B cell (primary cell): ENCODE data around the gene OCLN. TPM values are rescaled to one million over a fixed set of nuclear protein-coding genes. Genes with fewer than 3 reads are reported as not detected.

Source experiments
- ATAC-seq: fragments of 200-7000 bp; cut with Tn5 transposase; one replicate; pipeline ENCODE4 v1.10.0; 2021; ENCODE audit warnings: low read depth, mild to moderate bottlenecking, moderate number of reproducible peaks, moderate library complexity
- CTCF ChIA-PET: fragments of 350-600 bp; sonication (Branson Sonifier 250); formaldehyde crosslinking; loops from one replicate; lab custom pipeline; 2021; ENCODE audit warnings: antibody characterized with exemption, inconsistent platforms; lab: Charles Lee
- POLR2A ChIA-PET: fragments of 350-600 bp; sonication (Branson Sonifier 250); formaldehyde crosslinking; loops from one replicate; lab custom pipeline; 2021; ENCODE audit warnings: antibody characterized with exemption; lab: Charles Lee
- DNase-seq: peaks from one replicate; pipeline ENCODE4 v3.0.0; 2013
- H2AFZ ChIP-seq: 2 replicates; pipeline ENCODE4 v1.6.1; 2012; ENCODE audit warnings: mild to moderate bottlenecking, low read depth, low read length; ENCODE audit not compliant: insufficient read depth, poor library complexity, severe bottlenecking
- H3K27ac ChIP-seq, 2 donors: 1 replicate in 1 of 2; 2 replicates in 1 of 2; pipeline ENCODE4 v1.5.1; 2012 to 2013; ENCODE audit warnings: low read length in 2 of 2, mild to moderate bottlenecking in 2 of 2, moderate library complexity in 1 of 2
- H3K27me3 ChIP-seq, 4 experiments: fragments of 200-600 bp in 1 of 4; sonication (generic) in 1 of 4; replicated peaks in 1 of 4; 1 replicate in 2 of 4; 2 replicates in 2 of 4; pipeline versions ENCODE4 v1.6.1 to v1.7.0; 2013 to 2016; ENCODE audit warnings: low read length in 3 of 4, mild to moderate bottlenecking in 2 of 4, mixed read lengths in 1 of 4, moderate library complexity in 1 of 4; ENCODE audit not compliant: insufficient read depth in 4 of 4, control insufficient read depth in 3 of 4; ENCODE audit errors: control extremely low read depth in 1 of 4
- H3K36me3 ChIP-seq, 2 experiments: replicated peaks in 1 of 2; 1 replicate in 1 of 2; 2 replicates in 1 of 2; pipeline versions ENCODE4 v1.6.1 to v1.7.1; 2013; ENCODE audit warnings: low read length in 1 of 2; ENCODE audit not compliant: insufficient read depth in 2 of 2, control insufficient read depth in 1 of 2; ENCODE audit errors: control extremely low read depth in 1 of 2, extremely low read depth in 1 of 2
- H3K4me1 ChIP-seq, 2 donors: fragments of 200-600 bp in 1 of 2; sonication (generic) in 1 of 2; 1 replicate in 1 of 2; 2 replicates in 1 of 2; pipeline versions ENCODE4 v1.5.1 to v1.6.1; 2013 to 2017; ENCODE audit warnings: low read length in 2 of 2; ENCODE audit not compliant: control insufficient read depth in 2 of 2, insufficient read depth in 2 of 2
- H3K4me2 ChIP-seq: replicated peaks from 2 replicates; pipeline ENCODE3; 2012; ENCODE audit warnings: mild to moderate bottlenecking, low read depth, low read length; ENCODE audit not compliant: poor library complexity, severe bottlenecking
- H3K4me3 ChIP-seq, 5 experiments: fragments of 200-600 bp in 1 of 5; sonication (generic) in 1 of 5; 1 replicate in 3 of 5; 2 replicates in 2 of 5; pipeline versions ENCODE4 v1.5.1 to v1.7.0; 2011 to 2016; ENCODE audit warnings: low read length in 4 of 5, mild to moderate bottlenecking in 4 of 5, low read depth in 2 of 5, control low read depth in 1 of 5, moderate library complexity in 1 of 5; ENCODE audit not compliant: insufficient read depth in 1 of 5; ENCODE audit errors: control extremely low read depth in 1 of 5, extremely low read depth in 1 of 5
- H3K79me2 ChIP-seq: fragments of 200-600 bp; sonication (generic); one replicate; pipeline ENCODE4 v1.6.0; 2016; ENCODE audit warnings: low read length; ENCODE audit not compliant: control insufficient read depth, insufficient read depth
- H3K9ac ChIP-seq: fragments of 200-600 bp; sonication (generic); 2 replicates; pipeline ENCODE4 v1.6.1; 2017; ENCODE audit warnings: mild to moderate bottlenecking, low read length, moderate library complexity
- H3K9me3 ChIP-seq, 3 donors: one replicate each; pipeline versions ENCODE4 v1.6.1 to v1.7.1; 2013; ENCODE audit warnings: low read length in 2 of 3; ENCODE audit not compliant: control insufficient read depth in 2 of 3, insufficient read depth in 1 of 3; ENCODE audit errors: control extremely low read depth in 1 of 3
- H4K20me1 ChIP-seq: 2 replicates; pipeline ENCODE4 v1.6.0; 2012; ENCODE audit warnings: mild to moderate bottlenecking, low read length; ENCODE audit not compliant: insufficient read depth, control insufficient read depth, poor library complexity, severe bottlenecking
- H3K27ac Mint-ChIP-seq: one replicate; pipeline ENCODE4 v1.8.0; 2021; ENCODE audit warnings: mixed read lengths
- H3K27me3 Mint-ChIP-seq: one replicate; pipeline ENCODE4 v1.8.0; 2021; ENCODE audit warnings: mixed read lengths
- H3K4me1 Mint-ChIP-seq: one replicate; pipeline ENCODE4 v1.8.0; 2021; ENCODE audit warnings: mixed read lengths
- H3K4me3 Mint-ChIP-seq: one replicate; pipeline ENCODE4 v1.8.0; 2021; ENCODE audit warnings: mixed read lengths
- H3K9me3 Mint-ChIP-seq: one replicate; pipeline ENCODE4 v1.8.0; 2022; ENCODE audit warnings: mixed read lengths; ENCODE audit not compliant: insufficient read depth
- CTCF ChIP-seq: fragments of 200-600 bp; IDR thresholded peaks from one replicate; pipeline ENCODE4 v1.8.0; 2022; ENCODE audit warnings: antibody characterized with exemption, mild to moderate bottlenecking
- EZH2 ChIP-seq: IDR thresholded peaks from 2 replicates; pipeline ENCODE4 v1.6.1; 2012; ENCODE audit warnings: borderline replicate concordance, low read depth, mild to moderate bottlenecking, moderate library complexity, low read length; ENCODE audit not compliant: insufficient read depth, poor library complexity, severe bottlenecking
- WGBS: methylation state at CpG from one replicate; pipeline ENCODE4 v1.1.5; 2013; ENCODE audit warnings: missing lambda C conversion rate; ENCODE audit not compliant: insufficient coverage; 5-methylcytosine and 5-hydroxymethylcytosine counted together
- intact Hi-C: fragments of 100-400 bp; cut with micrococcal nuclease; formaldehyde crosslinking; loops from one replicate; pipeline ENCODE4 v1.10.0; 2022
- polyA plus RNA-seq: library from polyadenylated mRNA; depleted of rRNA; stranded (reverse); fragments of >200 nt; gene quantifications from 2 replicates; pipeline ENCODE4 v1.2.3, GENCODE V29; 2012
- total RNA-seq, 2 donors: library from RNA; stranded (reverse); fragments of 120-200 nt in 1 of 2; gene quantifications; 1 replicate in 1 of 2; 2 replicates in 1 of 2; pipeline versions ENCODE4 v1.2.3 to v1.2.4, GENCODE V29; 2013 to 2022

Gene OCLN
- total and polyA plus RNA-seq, 2 donors (not counting 1 experiment from before 2014, with no cell fraction given), result 4.3 to 5.6 TPM

GRCh38 chr5:69525490-69525889 lies 32.9 kb downstream of the OCLN start:
- H3K36me3 ChIP-seq, result no peaks in the 10 kb centered on the region
- H3K9ac ChIP-seq, result no peak overlapping the region
- peaks cover 0 to 3% (median 0%) of the 10 kb centered on the region in 4 experiments for H3K27me3 ChIP-seq
- H2AFZ ChIP-seq, result no peak overlapping the region
- H3K4me2 ChIP-seq, result no peak overlapping the region
- TF ChIP-seq EZH2 (no peak), CTCF (no peak)
- no peak overlapping the region for H3K27ac ChIP-seq
- no peaks in the 10 kb centered on the region for H3K4me1 Mint-ChIP-seq
- ChIA-PET POLR2A (no interaction called here), CTCF (no interaction called here)
- no peaks in the 10 kb centered on the region for H3K9me3 ChIP-seq
- no peaks in the 10 kb centered on the region for H3K79me2 ChIP-seq
- H4K20me1 ChIP-seq, result no peaks in the 10 kb centered on the region
- no peak overlapping the region for H3K4me3 Mint-ChIP-seq
- H3K27me3 Mint-ChIP-seq, result peaks cover 21% of the 10 kb centered on the region
- intact Hi-C loops, result no loop called here
- ATAC-seq (no peak), DNase-seq (no peak)
- H3K27ac Mint-ChIP-seq, result no peak overlapping the region
- no peak overlapping the region for H3K4me3 ChIP-seq
- H3K4me1 ChIP-seq, result no peaks in the 10 kb centered on the region
- no CpG with 5 or more reads among the region's 2 CpGs for WGBS
- no peaks in the 10 kb centered on the region for H3K9me3 Mint-ChIP-seq

GRCh38 chr5:69526660-69527059 lies 34.1 kb downstream of the OCLN start:
- ChIA-PET POLR2A (no interaction called here), CTCF (no interaction called here)
- Mint-ChIP-seq H3K9me3 (no peaks in the 10 kb centered on the region), H3K4me1 (no peaks in the 10 kb centered on the region), H3K27ac (no peak overlapping the region), H3K27me3 (peaks cover 24% of the 10 kb centered on the region), H3K4me3 (no peak overlapping the region)
- no peaks in the 10 kb centered on the region for H3K36me3 ChIP-seq
- H4K20me1 ChIP-seq, result no peaks in the 10 kb centered on the region
- H3K79me2 ChIP-seq, result no peaks in the 10 kb centered on the region
- intact Hi-C loops, result no loop called here
- H3K9ac ChIP-seq, result no peak overlapping the region
- no peak overlapping the region for H3K27ac ChIP-seq
- H2AFZ ChIP-seq, result no peak overlapping the region
- 100% methylated on average over 5 of the region's 9 CpGs for WGBS
- H3K27me3 ChIP-seq, result peaks cover 0 to 3% (median 0%) of the 10 kb centered on the region in 4 experiments
- no peak overlapping the region for H3K4me2 ChIP-seq
- no peaks in the 10 kb centered on the region for H3K4me1 ChIP-seq
- H3K9me3 ChIP-seq, result no peaks in the 10 kb centered on the region
- DNase-seq (no peak), ATAC-seq (no peak)
- no peak overlapping the region for H3K4me3 ChIP-seq
- TF ChIP-seq EZH2 (no peak), CTCF (no peak)
